H1 (cell line): ENCODE data around the gene NCEH1. TPM values are rescaled to one million over a fixed set of nuclear protein-coding genes. Genes with fewer than 3 reads are reported as not detected.

Source experiments
- CHD1 ChIP-seq: IDR thresholded peaks from 2 replicates; pipeline ENCODE4 v1.6.1; 2012; ENCODE audit warnings: low read depth, low read length, improper control_type of control experiment
- CHD7 ChIP-seq: fragments of 300-600 bp; sonication (generic); IDR thresholded peaks from 2 replicates; pipeline ENCODE4 v1.7.1; 2012; ENCODE audit warnings: low read length, moderate library complexity, mild to moderate bottlenecking, inconsistent platforms; ENCODE audit not compliant: insufficient replicate concordance
- polyA plus RNA-seq, 7 experiments: library from polyadenylated mRNA; depleted of rRNA in 3 of 7; stranded (reverse) in 5 of 7; unstranded in 2 of 7; fragments of >200 nt in 5 of 7; fragments of 200-250 nt in 2 of 7; gene quantifications; 1 replicate in 5 of 7; 2 replicates in 1 of 7; 4 replicates in 1 of 7; pipeline versions ENCODE4 v1.2.1 to v1.2.3, GENCODE V29; 2011 to 2013; ENCODE audit warnings: missing spikeins in 2 of 7, mixed read lengths in 2 of 7
- total RNA-seq: library from RNA; stranded (reverse); fragmentation: NEBNext Ultra II Directional; extraction: Animal tissue kit (Norgen Biotek cat#: 25700); gene quantifications from 2 replicates; pipeline ENCODE4 v1.2.1, GENCODE V29; 2021

NCEH1 gene
- total and polyA plus RNA-seq, 2 of the 8 experiments (the other 6 are each of a cell fraction or from before 2014, with no cell fraction given), result 2.2 to 6.4 TPM

GRCh38 chr3:172687501-172687900, 23.4 kb downstream of the NCEH1 start (continued):
- no peak for TF ChIP-seq CHD7
- no peak for TF ChIP-seq CHD1
